Measurements from ENCODE around the gene DGLUCY. TPM values are rescaled to one million over a fixed set of nuclear protein-coding genes. Genes with fewer than 3 reads are reported as not detected.

The DGLUCY gene
- total and polyA plus RNA-seq, 9 donors: 17.9 to 73.3 (median 39.3) TPM

- no peaks in the 10 kb centered on the region for H3K9me3 ChIP-seq
- no peak overlapping the region for H3K27ac ChIP-seq
- no peak for DNase-seq
- no peak for TF ChIP-seq CTCF (IDR thresholded peaks at IDR 0.05)
- no peak for TF ChIP-seq EP300 (IDR thresholded peaks at IDR 0.05)
- no peak for TF ChIP-seq POLR2A (IDR thresholded peaks at IDR 0.05)
- intact Hi-C loops (cut with DNase I): no loop called here
- no peaks in the 10 kb centered on the region for H3K36me3 ChIP-seq
- 79 to 87% (median 84%) methylated on average over 3 of the region's 3 CpGs for whole genome bisulfite sequencing, 3 donors
- H3K4me1 ChIP-seq (ENCODE audit: insufficient read depth): no peaks in the 10 kb centered on the region
- no peaks in the 10 kb centered on the region for H3K27me3 ChIP-seq
- no peak overlapping the region for H3K4me3 ChIP-seq
Observed at GRCh38 chr14:91231446-91231845, 117.6 kb downstream of the DGLUCY start.

GRCh38 chr14:91232052-91232451 lies 118.2 kb downstream of the DGLUCY start:
- Histone ChIP-seq H3K9me3 (no peaks in the 10 kb centered on the region), H3K36me3 (no peaks in the 10 kb centered on the region), H3K4me3 (no peak overlapping the region), H3K4me1 (ENCODE audit: insufficient read depth) (no peaks in the 10 kb centered on the region), H3K27me3 (no peaks in the 10 kb centered on the region), H3K27ac (no peak overlapping the region)
- WGBS, 3 donors: 93 to 100% (median 95%) methylated on average over 2 of the region's 2 CpGs
- TF ChIP-seq CTCF (IDR thresholded peaks at IDR 0.05): no peak
- no peak for TF ChIP-seq POLR2A (IDR thresholded peaks at IDR 0.05)
- TF ChIP-seq EP300 (IDR thresholded peaks at IDR 0.05): no peak
- DNase-seq: no peak
- intact Hi-C loops (cut with DNase I): no loop called here

GRCh38 chr14:91232603-91233002 lies 118.7 kb downstream of the DGLUCY start:
- no peak for TF ChIP-seq POLR2A (IDR thresholded peaks at IDR 0.05)
- no peak for TF ChIP-seq EP300 (IDR thresholded peaks at IDR 0.05)
- TF ChIP-seq CTCF (IDR thresholded peaks at IDR 0.05): no peak
- Histone ChIP-seq H3K9me3 (no peaks in the 10 kb centered on the region), H3K36me3 (no peaks in the 10 kb centered on the region), H3K4me3 (no peak overlapping the region), H3K4me1 (ENCODE audit: insufficient read depth) (no peaks in the 10 kb centered on the region), H3K27ac (no peak overlapping the region), H3K27me3 (no peaks in the 10 kb centered on the region)
- intact Hi-C loops (cut with DNase I): no loop called here
- WGBS, 3 donors: 86 to 90% (median 89%) methylated on average over 2 of the region's 2 CpGs
- no peak for DNase-seq

GRCh38 chr14:91233936-91234790 lies 120.3 kb downstream of the DGLUCY start:
- DNase-seq: no peak
- TF ChIP-seq CTCF (IDR thresholded peaks at IDR 0.05): no peak
- TF ChIP-seq POLR2A (IDR thresholded peaks at IDR 0.05): no peak
- TF ChIP-seq EP300 (IDR thresholded peaks at IDR 0.05): no peak
- no peaks in the 10 kb centered on the region for H3K36me3 ChIP-seq
- no peaks in the 10 kb centered on the region for H3K27me3 ChIP-seq
- intact Hi-C loops (cut with DNase I): no loop called here
- H3K4me1 ChIP-seq (ENCODE audit: insufficient read depth): no peaks in the 10 kb centered on the region
- WGBS, 3 donors: 92 to 95% (median 94%) methylated on average over 63 of the region's 63 CpGs
- no peaks in the 10 kb centered on the region for H3K9me3 ChIP-seq
- no peak overlapping the region for H3K27ac ChIP-seq
- no peak overlapping the region for H3K4me3 ChIP-seq

Data from ovary (tissue), 9 donors.